Spinal cord (tissue), 10 donors: ENCODE data around the gene EPHB2. TPM values are rescaled to one million over a fixed set of nuclear protein-coding genes. Genes with fewer than 3 reads are reported as not detected.

Source experiments
- DNase-seq, 6 donors: peaks; one replicate each; pipeline versions ENCODE4 v3.0.0 to v3.0.0-alpha.2; 2013 to 2015; ENCODE audit warnings: low spot score in 6 of 6, low read depth in 4 of 6
- H3K27ac ChIP-seq: one replicate; pipeline ENCODE4 v1.5.1; 2013; ENCODE audit warnings: low read depth, low read length, control low read depth
- H3K27me3 ChIP-seq: one replicate; pipeline ENCODE4 v1.6.1; 2013; ENCODE audit warnings: low read length; ENCODE audit not compliant: control insufficient read depth, insufficient read depth
- H3K36me3 ChIP-seq: one replicate; pipeline ENCODE4 v1.6.1; 2013; ENCODE audit warnings: low read length; ENCODE audit not compliant: control insufficient read depth, insufficient read depth
- H3K4me1 ChIP-seq: one replicate; pipeline ENCODE4 v1.6.1; 2013; ENCODE audit warnings: low read length; ENCODE audit not compliant: control insufficient read depth, insufficient read depth
- H3K4me3 ChIP-seq: one replicate; pipeline ENCODE4 v1.5.1; 2013; ENCODE audit warnings: low read depth, low read length, control low read depth
- H3K9me3 ChIP-seq: one replicate; pipeline ENCODE4 v1.6.1; 2013; ENCODE audit warnings: low read length; ENCODE audit not compliant: control insufficient read depth, insufficient read depth
- WGBS: methylation state at CpG from one replicate; pipeline ENCODE4 v1.1.5; 2013; ENCODE audit warnings: missing lambda C conversion rate; ENCODE audit not compliant: insufficient coverage; 5-methylcytosine and 5-hydroxymethylcytosine counted together
- polyA plus RNA-seq, 2 donors: library from polyadenylated mRNA; unstranded; fragments of 120-200 nt; gene quantifications; one replicate each; pipeline ENCODE4 v1.2.1, GENCODE V29; 2013; ENCODE audit not compliant: insufficient read length in 2 of 2
- total RNA-seq, 2 donors: library from RNA; depleted of rRNA in 1 of 2; stranded (reverse); fragments of 120-200 nt in 1 of 2; fragments of >200 nt in 1 of 2; gene quantifications; one replicate each; pipeline versions ENCODE4 v1.2.3 to v1.2.4, GENCODE V29; 2013 to 2014
- donor health status: healthy.

Gene EPHB2
- total and polyA plus RNA-seq, 4 donors: 22.2 to 44.4 (median 33.3) TPM

GRCh38 chr1:22714455-22714854 is 3.8 kb downstream of the EPHB2 start:
- peaks cover 47% of the 10 kb centered on the region for H3K4me1 ChIP-seq
- H3K9me3 ChIP-seq: no peaks in the 10 kb centered on the region
- no peaks in the 10 kb centered on the region for H3K27me3 ChIP-seq
- peaks cover 16% of the 10 kb centered on the region for H3K36me3 ChIP-seq
- no peak overlapping the region for H3K27ac ChIP-seq
- no peak overlapping the region for H3K4me3 ChIP-seq
- DNase-seq: no peak
- WGBS: 89% methylated on average over 3 of the region's 3 CpGs

GRCh38 chr1:22717037-22717760 is 6.6 kb downstream of the EPHB2 start:
- no peaks in the 10 kb centered on the region for H3K9me3 ChIP-seq
- H3K36me3 ChIP-seq: peaks cover 16% of the 10 kb centered on the region
- peak in 1 of 6 donors; percentile 40 for DNase-seq
- H3K27ac ChIP-seq: no peak overlapping the region
- no peak overlapping the region for H3K4me3 ChIP-seq
- H3K27me3 ChIP-seq: no peaks in the 10 kb centered on the region
- peaks cover 32% of the 10 kb centered on the region for H3K4me1 ChIP-seq
- WGBS: 64% methylated on average over 10 of the region's 11 CpGs

GRCh38 chr1:22721122-22721873 is 10.7 kb downstream of the EPHB2 start:
- H3K9me3 ChIP-seq: no peaks in the 10 kb centered on the region
- DNase-seq: no peak
- H3K27me3 ChIP-seq: no peaks in the 10 kb centered on the region
- H3K27ac ChIP-seq: no peak overlapping the region
- H3K4me3 ChIP-seq: no peak overlapping the region
- H3K36me3 ChIP-seq: peaks cover 11% of the 10 kb centered on the region
- H3K4me1 ChIP-seq: peaks cover 20% of the 10 kb centered on the region
- 84% methylated on average over 10 of the region's 10 CpGs for WGBS

- Histone ChIP-seq H3K27ac (no peak overlapping the region), H3K4me3 (no peak overlapping the region), H3K4me1 (peaks cover 8% of the 10 kb centered on the region), H3K9me3 (no peaks in the 10 kb centered on the region), H3K27me3 (no peaks in the 10 kb centered on the region), H3K36me3 (peaks cover 7% of the 10 kb centered on the region)
- 33% methylated on average over 26 of the region's 26 CpGs for WGBS
- peak in 1 of 6 donors; percentile 20 for DNase-seq
These were observed 12.4 kb downstream of the EPHB2 start for GRCh38 chr1:22722901-22723550.

- H3K4me1 ChIP-seq: peaks cover 30% of the 10 kb centered on the region
- 100% methylated on average over 1 of the region's 2 CpGs for WGBS
These were observed 17.2 kb downstream of the EPHB2 start for GRCh38 chr1:22727873-22728272.

GRCh38 chr1:22728751-22729399 is 18.2 kb downstream of the EPHB2 start:
- Histone ChIP-seq H3K27ac (no peak overlapping the region), H3K27me3 (no peaks in the 10 kb centered on the region), H3K4me3 (no peak overlapping the region), H3K9me3 (no peaks in the 10 kb centered on the region), H3K4me1 (peaks cover 26% of the 10 kb centered on the region), H3K36me3 (peaks cover 5% of the 10 kb centered on the region)
- DNase-seq: peak in 1 of 6 donors; percentile 40
- 66% methylated on average over 13 of the region's 14 CpGs for WGBS

More at GRCh38 chr1:22727873-22728272, 17.2 kb downstream of the EPHB2 start:
- no peak for DNase-seq
- H3K36me3 ChIP-seq: peaks cover 10% of the 10 kb centered on the region
- no peak overlapping the region for H3K27ac ChIP-seq
- no peak overlapping the region for H3K4me3 ChIP-seq
- H3K9me3 ChIP-seq: no peaks in the 10 kb centered on the region
- no peaks in the 10 kb centered on the region for H3K27me3 ChIP-seq

- DNase-seq: no peak
- Histone ChIP-seq H3K4me1 (peaks cover 27% of the 10 kb centered on the region), H3K36me3 (peaks cover 7% of the 10 kb centered on the region), H3K27ac (no peak overlapping the region), H3K4me3 (no peak overlapping the region), H3K27me3 (no peaks in the 10 kb centered on the region), H3K9me3 (no peaks in the 10 kb centered on the region)
- WGBS: 83% methylated on average over 1 of the region's 1 CpG
These were observed 18.7 kb downstream of the EPHB2 start for GRCh38 chr1:22729400-22729773.

- H3K36me3 ChIP-seq: peaks cover 7% of the 10 kb centered on the region
- WGBS: 58% methylated on average over 5 of the region's 7 CpGs
- H3K4me1 ChIP-seq: peaks cover 27% of the 10 kb centered on the region
- H3K9me3 ChIP-seq: no peaks in the 10 kb centered on the region
- H3K4me3 ChIP-seq: no peak overlapping the region
- H3K27me3 ChIP-seq: no peaks in the 10 kb centered on the region
- peak in 1 of 6 donors; percentile 25 for DNase-seq
- no peak overlapping the region for H3K27ac ChIP-seq
These were observed 19.3 kb downstream of the EPHB2 start for GRCh38 chr1:22729912-22730311.

GRCh38 chr1:22731924-22732720 is 21.5 kb downstream of the EPHB2 start:
- no peak overlapping the region for H3K27ac ChIP-seq
- 87% methylated on average over 3 of the region's 12 CpGs for WGBS

More at GRCh38 chr1:22731924-22732720, 21.5 kb downstream of the EPHB2 start:
- Histone ChIP-seq H3K36me3 (peaks cover 13% of the 10 kb centered on the region), H3K27me3 (no peaks in the 10 kb centered on the region), H3K4me3 (no peak overlapping the region), H3K9me3 (no peaks in the 10 kb centered on the region), H3K4me1 (peaks cover 40% of the 10 kb centered on the region)
- no peak for DNase-seq
